HEK293T (cell line): ENCODE data around the gene RFX3.

Source experiments
- CTCF ChIA-PET: fragments of 350-600 bp; formaldehyde crosslinking; extraction: SDS; loops from one replicate; lab custom pipeline; 2021; ENCODE audit warnings: antibody characterized with exemption, inconsistent platforms; lab: Yijun Ruan, JAX
- POLR2A ChIA-PET: fragments of 350-600 bp; formaldehyde crosslinking; extraction: SDS; loops from one replicate; lab custom pipeline; 2020; ENCODE audit warnings: antibody characterized with exemption, inconsistent platforms; lab: Yijun Ruan, JAX
- DNase-seq: peaks from one replicate; pipeline ENCODE4 v3.0.0; 2012; ENCODE audit warnings: mixed read lengths; ENCODE audit errors: extremely low spot score
- ARNT ChIP-seq: fragments of 450-650 bp; IDR thresholded peaks from 2 replicates; pipeline ENCODE4 v1.6.1; 2017; ENCODE audit warnings: mild to moderate bottlenecking
- BHLHE40 ChIP-seq: fragments of 450-650 bp; IDR thresholded peaks from 2 replicates; pipeline ENCODE4 v1.6.1; 2016; ENCODE audit warnings: mild to moderate bottlenecking, moderate library complexity, borderline replicate concordance
- CTBP1 ChIP-seq: fragments of 450-650 bp; IDR thresholded peaks from 2 replicates; pipeline ENCODE4 v1.6.1; 2016; ENCODE audit warnings: borderline replicate concordance
- ELF4 ChIP-seq: fragments of 450-650 bp; IDR thresholded peaks from 2 replicates; pipeline ENCODE4 v1.6.1; 2017; ENCODE audit warnings: antibody characterized with exemption
- FOXA1 ChIP-seq: fragments of 450-650 bp; IDR thresholded peaks from 2 replicates; pipeline ENCODE4 v1.6.1; 2016; ENCODE audit warnings: mild to moderate bottlenecking
- FOXK2 ChIP-seq: fragments of 450-650 bp; IDR thresholded peaks from 2 replicates; pipeline ENCODE4 v1.6.1; 2016; ENCODE audit warnings: mild to moderate bottlenecking
- FOXM1 ChIP-seq: fragments of 450-650 bp; IDR thresholded peaks from 2 replicates; pipeline ENCODE4 v1.6.1; 2017; ENCODE audit warnings: mild to moderate bottlenecking, borderline replicate concordance
- HDGF ChIP-seq: fragments of 450-650 bp; IDR thresholded peaks from 2 replicates; pipeline ENCODE4 v1.6.1; 2017; ENCODE audit warnings: antibody characterized with exemption, borderline replicate concordance
- L3MBTL2 ChIP-seq: fragments of 450-650 bp; conservative IDR thresholded peaks from 2 replicates; pipeline ENCODE4 v1.6.1; 2016; ENCODE audit warnings: mild to moderate bottlenecking
- LEF1 ChIP-seq: fragments of 450-650 bp; IDR thresholded peaks from 2 replicates; pipeline ENCODE4 v1.6.1; 2017; ENCODE audit warnings: mild to moderate bottlenecking, borderline replicate concordance
- NFRKB ChIP-seq: fragments of 450-650 bp; IDR thresholded peaks from 2 replicates; pipeline ENCODE4 v1.6.1; 2016; ENCODE audit warnings: mild to moderate bottlenecking, moderate library complexity
- SP1 ChIP-seq: fragments of 450-650 bp; IDR thresholded peaks from 2 replicates; pipeline ENCODE4 v1.6.1; 2017
- SUZ12 ChIP-seq: fragments of 450-650 bp; IDR thresholded peaks from 2 replicates; pipeline ENCODE4 v1.6.1; 2016; ENCODE audit warnings: mild to moderate bottlenecking
- TARDBP ChIP-seq: fragments of 450-650 bp; IDR thresholded peaks from 2 replicates; pipeline ENCODE4 v1.6.1; 2016
- ZNF384 ChIP-seq: fragments of 450-650 bp; IDR thresholded peaks from 2 replicates; pipeline ENCODE4 v1.6.1; 2016
- TF ChIP-seq, protein P1 (sequence below): fragments of 450-650 bp; IDR thresholded peaks from 2 replicates; pipeline ENCODE4 v1.6.1; 2016

Gene RFX3

DNA sequence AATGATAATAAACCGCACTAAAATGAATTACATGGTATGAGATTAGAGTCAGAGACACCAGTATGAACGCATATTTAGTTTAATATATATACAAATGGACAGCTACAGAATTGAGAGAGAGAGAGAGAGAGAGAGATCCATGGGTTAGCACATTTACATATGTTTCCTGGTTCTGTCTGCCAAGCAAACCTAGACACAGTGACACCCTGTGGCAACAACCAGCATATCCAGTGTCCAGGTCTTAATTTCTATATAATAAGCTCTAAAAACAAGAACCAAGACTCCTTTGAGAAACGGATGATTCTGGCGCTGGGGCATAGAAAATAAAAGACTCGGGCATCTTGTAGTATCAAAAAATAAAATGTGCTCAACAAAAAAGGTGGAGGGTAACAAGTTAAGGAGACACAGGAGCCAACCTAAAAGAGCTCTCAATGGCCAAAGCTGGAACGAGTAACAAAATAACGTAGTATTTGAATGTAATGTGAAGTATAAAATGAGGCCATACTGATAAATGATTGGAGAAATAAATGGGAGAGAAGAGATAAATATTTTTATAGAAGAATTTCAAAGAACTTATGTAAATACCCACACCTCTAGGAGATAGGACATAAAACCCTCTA, 84.5 kb downstream of the RFX3 start:
- ChIA-PET POLR2A (no interaction called here), CTCF (interaction anchor here (0.6 to 1.3 kb wide), 6 partner anchors 9 to 566 kb away, joined by 3 to 6 read pairs (median 4); no protein-coding TSS in a partner anchor)
- TF ChIP-seq L3MBTL2: no peak
- TF ChIP-seq ZNF384: no peak
- no peak for TF ChIP-seq BHLHE40
- no peak for TF ChIP-seq NFRKB
- TF ChIP-seq ELF4: no peak
- no peak for TF ChIP-seq FOXA1
- TF ChIP-seq ARNT: no peak
- DNase-seq: peak; percentile 24

DNA sequence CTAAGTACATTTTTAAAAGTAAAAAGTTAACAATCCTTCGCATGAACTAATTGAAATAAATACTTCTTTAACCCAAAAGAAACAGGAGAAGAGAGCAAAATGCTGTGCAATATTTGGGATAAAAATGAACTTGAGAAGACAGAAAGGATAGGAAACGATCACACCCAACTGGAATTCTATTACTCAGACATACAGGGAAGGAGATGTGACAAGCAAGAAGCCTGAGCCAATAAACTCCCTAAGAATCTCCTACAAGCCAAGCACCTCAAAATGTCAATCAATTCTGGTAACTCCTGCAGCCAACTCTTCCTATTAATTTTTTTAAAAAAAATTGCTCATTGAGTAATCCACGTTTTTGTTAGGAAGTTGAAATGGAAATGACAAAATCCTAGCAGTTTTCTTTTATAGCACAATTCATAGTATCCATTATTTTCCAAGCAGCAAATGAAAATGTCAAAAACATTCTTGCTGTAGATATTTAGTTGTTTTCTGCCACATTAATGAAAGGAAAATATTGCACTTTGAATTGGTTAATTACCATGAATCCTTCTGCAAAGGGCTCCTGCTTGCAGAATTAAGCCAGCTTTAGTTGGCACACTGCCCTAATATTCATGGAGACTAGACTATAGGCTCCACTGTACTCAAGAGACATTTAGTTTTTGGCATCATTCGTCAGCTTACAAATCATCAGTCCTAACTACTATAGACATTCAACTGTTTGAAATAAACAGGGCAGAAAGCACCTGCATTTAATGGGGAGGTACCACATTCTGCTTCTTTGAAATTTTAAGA, 89.0 kb downstream of the RFX3 start:
- ChIA-PET POLR2A (interaction anchor here (0.5 kb wide), 1 partner anchor 90 kb away, joined by 3 read pairs; no protein-coding TSS in a partner anchor), CTCF (no interaction called here)
- TF ChIP-seq FOXA1 (no peak), TARDBP (no peak), ARNT (no peak), ZNF384 (no peak), NFRKB (no peak), CTBP1 (no peak), SP1 (no peak), LEF1 (no peak), FOXM1 (no peak)
- DNase-seq: no peak

DNA sequence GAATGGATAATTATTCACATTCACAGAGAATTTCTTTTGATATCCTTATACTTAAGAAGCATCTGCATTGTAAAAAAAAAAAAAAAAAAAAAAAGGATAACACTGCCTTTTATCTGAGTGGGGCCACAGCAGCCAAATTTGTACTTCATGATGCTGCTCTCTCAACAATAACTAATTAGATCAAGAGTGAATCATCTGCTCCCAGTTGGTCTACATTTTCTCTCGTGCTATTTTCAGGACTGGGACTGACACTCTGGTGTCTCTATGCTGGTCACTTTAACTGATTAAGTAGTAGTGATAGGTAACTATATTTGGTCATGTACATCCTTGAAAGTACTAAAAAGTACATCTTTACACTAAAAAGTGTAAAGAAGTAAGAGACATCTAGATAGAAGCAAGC, 90.1 kb downstream of the RFX3 start:
- POLR2A ChIA-PET: no interaction called here
- TF ChIP-seq FOXA1 (no peak), TARDBP (no peak)
- DNase-seq: no peak
- CTCF ChIA-PET: interaction anchor here (1.1 kb wide), 1 partner anchor 195 kb away, joined by 3 read pairs; no protein-coding TSS in a partner anchor

DNA sequence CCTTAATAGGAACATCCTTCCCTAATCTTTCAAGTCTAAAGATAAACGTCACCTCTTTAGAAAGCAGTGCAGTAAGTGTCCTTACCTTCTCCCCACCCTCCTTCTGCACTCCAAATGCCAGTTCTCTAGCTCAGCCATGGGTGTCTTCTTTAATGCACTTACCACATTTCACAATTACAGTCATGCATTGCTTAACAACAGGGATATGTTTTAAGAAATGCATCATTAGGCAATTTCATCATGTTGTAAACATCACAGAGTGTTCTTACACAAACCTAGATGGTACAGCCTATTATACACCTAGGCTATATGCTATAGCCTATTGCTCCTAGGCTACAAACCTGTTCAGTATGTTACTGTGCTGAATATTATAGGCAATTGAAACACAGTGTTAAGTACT, 91.2 kb downstream of the RFX3 start:
- no peak for DNase-seq
- TF ChIP-seq ZNF384 (no peak), LEF1 (no peak), BHLHE40 (no peak), ELF4 (no peak), L3MBTL2 (no peak), HDGF (no peak), SP1 (no peak), NFRKB (no peak), SUZ12 (no peak)
- TF ChIP-seq, protein P1, sequence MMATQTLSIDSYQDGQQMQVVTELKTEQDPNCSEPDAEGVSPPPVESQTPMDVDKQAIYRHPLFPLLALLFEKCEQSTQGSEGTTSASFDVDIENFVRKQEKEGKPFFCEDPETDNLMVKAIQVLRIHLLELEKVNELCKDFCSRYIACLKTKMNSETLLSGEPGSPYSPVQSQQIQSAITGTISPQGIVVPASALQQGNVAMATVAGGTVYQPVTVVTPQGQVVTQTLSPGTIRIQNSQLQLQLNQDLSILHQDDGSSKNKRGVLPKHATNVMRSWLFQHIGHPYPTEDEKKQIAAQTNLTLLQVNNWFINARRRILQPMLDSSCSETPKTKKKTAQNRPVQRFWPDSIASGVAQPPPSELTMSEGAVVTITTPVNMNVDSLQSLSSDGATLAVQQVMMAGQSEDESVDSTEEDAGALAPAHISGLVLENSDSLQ: no peak
- ChIA-PET CTCF (no interaction called here), POLR2A (no interaction called here)

DNA sequence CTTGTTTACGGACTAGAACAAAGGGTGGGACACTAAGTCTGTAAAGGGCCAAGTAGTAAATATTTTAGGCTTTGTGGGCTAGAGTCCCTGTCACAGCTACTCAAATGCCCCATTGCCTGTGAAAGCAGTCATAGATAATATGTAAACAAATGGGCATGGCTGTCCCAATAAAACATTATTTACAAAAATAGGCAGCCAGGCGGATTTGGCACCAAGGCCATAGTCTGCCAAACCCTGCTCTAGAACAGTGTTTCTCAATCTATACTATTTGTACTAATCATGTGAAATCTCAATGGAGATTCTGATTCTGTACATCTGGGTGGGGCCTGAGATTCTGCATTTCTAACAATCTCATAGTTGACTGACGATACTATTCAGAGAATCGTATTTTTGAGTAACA, 92.0 kb downstream of the RFX3 start:
- no peak for DNase-seq
- TF ChIP-seq FOXK2: no peak
- TF ChIP-seq FOXA1: no peak
- no peak for TF ChIP-seq HDGF
- TF ChIP-seq TARDBP: no peak
- POLR2A ChIA-PET: no interaction called here
- CTCF ChIA-PET: no interaction called here

DNA sequence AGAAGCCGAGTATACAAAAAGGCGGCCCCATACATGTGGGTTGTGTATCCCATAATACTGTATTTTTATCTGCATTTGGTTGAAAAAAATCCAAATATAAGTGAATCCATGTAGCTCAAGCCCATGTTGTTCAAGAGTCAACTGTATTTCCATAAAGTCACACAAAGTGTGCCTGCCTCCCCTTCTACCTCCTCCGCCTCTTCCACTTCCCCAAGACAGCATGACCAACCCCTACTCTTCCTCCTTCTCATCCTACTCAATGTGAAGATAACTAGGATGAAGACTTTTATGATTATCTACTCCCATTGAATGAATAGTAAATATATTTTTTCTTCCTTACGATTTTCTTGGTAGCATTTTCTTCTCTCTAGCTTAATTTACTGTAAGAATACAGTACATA, 92.7 kb downstream of the RFX3 start:
- no peak for DNase-seq
- ChIA-PET CTCF (interaction anchor here (1.8 kb wide), 1 partner anchor 8 kb away, joined by 4 read pairs; no protein-coding TSS in a partner anchor), POLR2A (no interaction called here)
- no peak for TF ChIP-seq L3MBTL2
- no peak for TF ChIP-seq ZNF384
- no peak for TF ChIP-seq CTBP1
- no peak for TF ChIP-seq LEF1
- no peak for TF ChIP-seq FOXA1
- no peak for TF ChIP-seq FOXM1
- TF ChIP-seq TARDBP: no peak
- TF ChIP-seq NFRKB: no peak
- TF ChIP-seq BHLHE40: no peak
- no peak for TF ChIP-seq SP1
- TF ChIP-seq, protein P1: no peak

DNA sequence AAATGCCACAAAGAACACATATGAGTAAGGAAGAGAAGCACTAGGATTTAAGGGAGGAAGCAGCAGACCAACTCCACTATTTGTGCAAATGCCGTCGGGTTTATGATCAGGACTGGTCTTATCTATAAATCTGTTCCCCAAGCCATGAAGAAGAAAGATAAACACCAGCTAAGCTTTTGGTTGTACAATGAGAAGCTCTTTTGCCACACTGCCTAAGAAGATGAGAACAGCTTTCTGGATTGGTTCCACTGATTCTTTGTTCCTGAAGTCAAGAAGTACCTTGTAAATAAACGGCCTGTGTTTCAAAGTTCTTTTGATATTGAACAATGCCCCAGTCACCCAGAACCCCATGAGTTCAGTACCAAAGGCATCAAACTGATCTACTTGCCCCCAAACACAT, 93.9 kb downstream of the RFX3 start:
- DNase-seq: no peak
- ChIA-PET CTCF (interaction anchor here (1.8 kb wide), 1 partner anchor 10 kb away, joined by 4 read pairs; no protein-coding TSS in a partner anchor), POLR2A (no interaction called here)
- TF ChIP-seq LEF1 (no peak), HDGF (no peak), SP1 (no peak), FOXA1 (no peak), ARNT (no peak), L3MBTL2 (no peak), NFRKB (no peak), CTBP1 (no peak), FOXM1 (no peak), BHLHE40 (no peak), SUZ12 (no peak), ZNF384 (no peak), TARDBP (no peak), ELF4 (no peak), FOXK2 (no peak)
- TF ChIP-seq, protein P1: no peak
